GM19043 (cell line): ENCODE results near the gene TRIOBP.
"Not testable (repeated sequence)": the region's sequence is repeated elsewhere in the genome, so short reads cannot be mapped to it uniquely, and the experiment has no call there.

ENCODE experiments used
- ATAC-seq: cut with Tn5 transposase; IDR thresholded peaks from one replicate; pipeline ENCODE4 v1.9.1; 2021; ENCODE audit warnings: low read depth; ENCODE audit not compliant: unreplicated experiment

TRIOBP gene

DNA sequence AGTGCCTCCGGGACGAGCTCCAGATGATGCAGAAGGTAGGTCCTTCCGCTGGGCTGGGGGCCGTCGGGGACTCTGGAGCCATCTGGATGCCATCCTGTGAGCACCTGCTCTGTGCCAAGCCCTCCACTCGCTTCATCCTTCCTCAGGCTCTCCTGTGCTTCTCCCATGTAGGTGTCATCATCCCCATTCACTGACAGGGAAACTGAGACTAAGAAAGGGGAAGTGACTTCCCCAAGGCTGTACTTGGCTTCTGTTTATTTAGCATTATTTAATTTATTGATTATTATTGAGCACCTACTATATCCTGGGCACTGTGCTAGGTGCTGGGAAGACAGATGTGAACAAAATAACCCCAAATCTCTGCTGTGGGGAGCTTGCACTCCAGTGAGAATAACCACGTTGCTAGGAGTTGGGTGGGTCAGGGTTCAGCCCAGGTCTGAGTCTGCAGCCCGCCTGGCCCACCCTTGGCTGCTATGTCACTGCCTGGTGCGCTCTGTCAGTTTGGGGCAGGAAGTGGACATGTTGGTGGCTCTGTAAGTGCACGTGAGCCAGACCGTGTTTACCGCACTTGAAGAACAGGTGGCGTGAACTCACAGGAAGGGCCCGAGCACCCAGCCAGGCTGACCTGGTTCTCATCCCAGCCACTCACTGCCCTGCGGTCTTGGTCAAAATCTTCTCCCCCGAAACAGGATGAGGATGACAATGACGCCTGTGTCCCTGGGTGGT is 75.0 kb downstream of the TRIOBP start:
- ATAC-seq: no peak

DNA sequence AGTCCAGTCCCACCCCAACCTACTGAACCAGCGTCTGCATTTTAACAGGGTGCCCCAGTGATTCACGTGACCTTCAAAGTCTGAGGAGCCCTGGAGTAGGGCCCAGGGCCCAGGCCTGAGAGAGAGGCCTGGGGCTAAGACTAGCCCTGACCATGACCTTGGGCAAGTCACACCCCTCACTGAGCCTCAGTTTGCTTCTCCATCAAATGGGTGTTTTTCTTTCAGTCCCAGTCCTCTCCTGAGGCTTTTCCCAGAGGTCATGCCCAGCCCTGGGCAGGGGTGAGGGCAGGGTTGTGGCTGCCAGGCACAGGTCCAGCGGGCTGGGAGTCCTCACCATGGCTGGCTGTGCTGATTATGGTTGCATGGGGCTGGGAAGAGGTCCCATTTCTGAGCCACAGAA is 77.9 kb downstream of the TRIOBP start:
- ATAC-seq: no peak

DNA sequence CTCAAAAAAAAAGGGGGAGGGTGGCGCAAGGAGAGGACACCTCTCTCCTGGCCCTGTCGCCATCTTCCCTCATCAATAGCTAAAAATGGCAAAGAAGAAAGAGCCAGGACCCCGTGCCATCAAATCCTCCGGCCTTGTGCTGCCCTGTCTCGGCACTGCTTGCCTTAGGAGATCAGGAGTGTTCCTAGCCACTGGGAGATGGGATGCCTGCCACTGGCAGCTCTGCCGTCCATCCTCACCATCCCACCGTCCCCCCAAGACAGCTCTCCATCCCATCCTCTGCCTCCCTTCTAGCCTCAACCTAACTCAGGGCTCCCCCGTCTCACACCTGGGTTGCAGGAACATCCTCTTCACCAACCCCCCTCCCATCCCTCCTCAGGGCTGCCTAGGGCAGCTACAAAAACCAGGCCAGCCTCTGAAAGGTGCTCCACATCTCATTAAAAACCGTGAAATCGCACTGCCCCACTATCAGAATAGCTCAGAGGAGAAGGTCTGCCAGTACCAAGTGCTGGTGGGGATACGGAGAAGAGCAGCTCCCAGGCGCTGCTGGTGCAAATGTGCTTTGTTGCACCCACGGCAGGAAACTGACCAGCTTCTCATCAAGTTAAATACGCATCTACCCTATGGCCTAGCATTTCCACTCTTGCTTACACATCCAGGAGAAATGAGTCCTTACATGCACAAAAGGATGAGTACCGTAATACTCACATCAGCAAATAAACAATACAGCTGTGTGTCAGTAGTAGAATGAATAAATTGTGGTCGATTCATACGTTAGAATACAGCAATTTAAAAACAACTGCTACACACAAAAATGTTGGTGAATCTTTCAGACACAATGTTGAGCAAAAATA is 79.2 kb downstream of the TRIOBP start:
- no peak for ATAC-seq

- no peak for ATAC-seq
Measured at GRCh38 chr22:37776639-37777005, 79.8 kb downstream of the TRIOBP start.

GRCh38 chr22:37777122-37777687 is 80.4 kb downstream of the TRIOBP start:
- ATAC-seq: no peak

GRCh38 chr22:37778370-37779009 is 81.6 kb downstream of the TRIOBP start:
- ATAC-seq: no peak

DNA sequence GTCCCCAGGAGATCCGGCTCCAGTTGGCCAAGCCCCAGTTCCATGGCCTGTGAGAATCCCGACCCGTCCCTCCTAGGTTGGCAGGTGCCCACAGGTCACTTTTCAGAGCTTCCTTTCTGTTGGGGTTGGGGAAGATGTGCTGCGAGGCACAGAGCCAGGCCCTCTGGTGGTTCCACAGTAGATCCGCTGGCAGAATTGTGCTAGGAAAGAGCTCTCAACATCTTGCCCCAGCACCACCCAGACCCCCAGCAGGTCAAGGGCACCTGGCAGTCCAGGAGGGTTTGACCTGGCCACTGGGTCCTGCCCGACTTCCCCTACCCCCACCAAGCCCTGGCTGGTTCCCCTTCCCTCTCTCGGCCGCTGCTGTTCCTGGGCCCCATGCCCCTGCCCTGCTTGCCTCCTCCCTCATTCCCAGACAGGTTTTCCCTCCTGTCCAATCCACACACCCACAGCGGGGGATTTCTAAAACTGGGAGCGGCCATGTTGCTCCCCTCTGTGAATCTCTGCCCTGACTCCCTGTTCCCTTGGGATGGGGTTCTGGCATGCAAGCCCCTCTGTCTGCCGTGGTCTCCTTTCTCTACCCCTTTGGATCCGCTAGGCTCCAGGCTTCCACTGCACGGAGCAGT is 84.7 kb downstream of the TRIOBP start:
- no peak for ATAC-seq

DNA sequence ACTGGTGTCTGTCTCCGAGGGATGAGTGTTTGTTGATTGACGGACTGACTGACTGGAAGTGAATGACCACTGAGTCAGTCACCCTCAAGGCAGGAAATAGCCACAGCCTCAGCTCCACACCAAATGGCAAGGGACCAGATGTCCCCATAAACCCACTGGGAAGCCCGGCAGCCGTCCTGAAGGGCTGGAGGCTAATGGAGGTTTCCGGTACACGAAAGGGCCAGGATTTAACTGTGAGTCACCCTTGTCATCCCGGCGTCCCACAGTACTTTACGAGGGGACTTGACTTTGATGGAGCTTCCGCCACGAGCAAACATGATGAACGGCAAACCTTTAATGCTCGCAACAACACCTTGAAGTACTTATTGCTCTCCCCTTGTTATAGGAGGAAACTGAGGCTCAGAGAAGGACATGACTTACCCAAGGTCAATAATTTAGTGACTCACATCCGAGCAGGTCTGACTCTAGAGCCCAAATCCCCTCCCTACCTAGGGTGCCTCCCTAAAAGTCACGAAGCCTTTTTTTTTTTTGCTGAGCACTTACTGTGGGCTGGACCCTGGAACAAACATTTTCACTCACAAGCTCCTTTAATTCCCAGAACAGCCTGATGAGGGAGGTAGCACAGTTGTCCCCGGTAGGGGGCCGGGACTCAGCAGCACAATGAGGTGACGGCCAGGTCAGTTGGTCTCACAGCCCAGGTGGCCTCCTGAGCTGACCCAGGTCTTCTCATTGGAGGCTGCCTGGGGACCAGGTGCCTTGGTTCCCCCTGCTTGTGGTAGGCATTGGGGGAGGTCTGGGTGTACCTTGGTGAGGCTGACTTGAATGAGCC is 85.7 kb downstream of the TRIOBP start:
- ATAC-seq: no peak

- ATAC-seq: no peak
Measured at GRCh38 chr22:37784829-37785495, 88.1 kb downstream of the TRIOBP start.

DNA sequence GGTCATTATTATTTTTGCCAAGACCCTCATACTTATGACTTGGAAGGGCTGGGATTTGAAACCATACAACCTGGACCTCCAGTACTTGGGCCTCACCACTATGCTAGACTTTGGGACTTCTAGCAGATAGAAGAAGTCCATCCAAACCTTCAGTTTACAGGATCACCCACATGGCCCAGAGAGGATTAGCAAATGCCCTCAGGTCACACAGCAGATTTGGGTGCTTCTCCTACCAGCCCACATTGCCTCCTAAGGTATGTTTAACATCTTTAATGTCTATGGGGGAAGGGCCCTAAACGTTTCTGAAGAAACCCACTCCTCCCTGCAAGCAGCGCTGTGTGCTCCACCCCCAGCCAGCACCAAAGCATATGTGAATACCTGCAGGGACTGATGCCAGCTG is 93.4 kb downstream of the TRIOBP start:
- ATAC-seq: no peak

DNA sequence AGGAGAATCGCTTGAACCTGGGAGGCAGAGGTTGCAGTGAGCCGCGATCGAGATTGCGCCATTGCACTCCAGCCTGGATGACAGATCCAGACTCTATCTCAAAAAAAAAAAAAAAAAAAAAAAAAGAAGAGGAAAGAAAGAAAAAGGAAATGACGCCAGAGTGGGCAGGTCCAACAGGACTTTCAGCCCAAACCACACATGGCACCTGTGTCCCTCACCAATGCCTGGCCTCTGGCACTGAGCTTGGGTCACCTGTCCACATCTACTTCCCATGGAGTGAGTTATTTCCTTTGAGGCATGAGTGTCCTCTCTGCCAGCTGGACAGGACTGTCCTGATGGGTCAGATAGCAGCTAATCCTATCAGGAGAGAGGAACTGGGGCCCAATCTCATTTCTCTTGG is 95.6 kb downstream of the TRIOBP start:
- no peak for ATAC-seq

DNA sequence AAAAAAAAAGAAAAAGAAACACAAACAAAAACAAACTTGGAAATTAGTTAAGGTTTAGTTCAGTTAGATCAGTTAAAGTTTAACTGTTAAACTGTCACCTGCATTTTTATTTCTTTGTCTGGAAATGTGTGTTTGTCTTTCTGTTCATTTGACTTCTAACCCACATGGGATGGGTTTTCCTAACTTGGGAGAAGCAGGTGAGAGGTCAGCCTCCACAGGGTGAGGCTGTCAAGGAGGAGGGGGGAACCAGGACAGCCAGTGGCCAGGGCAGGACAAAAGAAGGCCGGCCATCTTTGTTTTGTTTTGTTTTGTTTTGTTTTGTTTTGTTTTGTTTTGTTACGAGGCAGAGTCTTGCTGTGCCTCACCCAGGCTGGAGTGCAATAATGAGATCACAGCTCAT is 97.5 kb downstream of the TRIOBP start:
- no peak for ATAC-seq

- no peak for ATAC-seq
Measured at GRCh38 chr22:37796079-37796478, 99.2 kb downstream of the TRIOBP start.

DNA sequence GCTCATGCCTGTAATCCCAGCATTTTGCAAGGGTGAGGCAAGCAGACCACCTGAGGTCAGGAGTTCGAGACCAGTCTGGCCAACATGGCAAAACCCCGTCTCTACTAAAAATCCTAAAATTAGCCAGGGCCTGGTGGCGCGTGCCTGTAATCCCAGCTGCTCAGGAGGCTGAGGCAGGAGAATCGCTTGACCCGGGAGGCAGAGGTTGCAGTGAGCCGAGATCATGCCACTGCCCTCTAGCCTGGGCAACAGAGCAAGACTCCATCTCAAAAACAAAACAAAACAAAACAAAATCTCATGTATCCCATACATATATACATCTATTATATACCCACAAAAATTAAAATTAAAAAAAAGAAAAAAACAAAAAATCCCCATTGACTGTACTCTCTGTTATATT is 100.4 kb downstream of the TRIOBP start:
- not testable (repeated sequence) for ATAC-seq

GRCh38 chr22:37797874-37798500 is 101.1 kb downstream of the TRIOBP start:
- ATAC-seq: no peak

- ATAC-seq: not testable (repeated sequence)
Measured at GRCh38 chr22:37799979-37800378, 103.1 kb downstream of the TRIOBP start.

DNA sequence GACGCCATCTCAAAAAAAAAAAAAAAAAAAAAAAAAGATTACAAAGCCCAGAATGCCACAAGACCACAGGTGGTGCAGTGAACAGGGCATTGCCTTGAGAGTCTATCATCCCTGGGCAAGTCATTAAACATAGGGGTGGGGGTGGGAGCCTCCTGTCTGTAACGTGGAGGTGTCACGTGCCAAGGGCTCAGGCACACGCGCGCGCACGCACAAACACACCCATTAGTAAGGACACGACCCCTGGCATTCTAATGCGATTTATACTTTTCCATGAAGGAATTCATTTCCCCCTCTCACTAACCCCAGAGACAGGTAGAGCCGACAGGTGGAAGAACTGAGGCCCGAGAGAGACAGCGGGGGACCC is 105.1 kb downstream of the TRIOBP start:
- ATAC-seq: no peak

DNA sequence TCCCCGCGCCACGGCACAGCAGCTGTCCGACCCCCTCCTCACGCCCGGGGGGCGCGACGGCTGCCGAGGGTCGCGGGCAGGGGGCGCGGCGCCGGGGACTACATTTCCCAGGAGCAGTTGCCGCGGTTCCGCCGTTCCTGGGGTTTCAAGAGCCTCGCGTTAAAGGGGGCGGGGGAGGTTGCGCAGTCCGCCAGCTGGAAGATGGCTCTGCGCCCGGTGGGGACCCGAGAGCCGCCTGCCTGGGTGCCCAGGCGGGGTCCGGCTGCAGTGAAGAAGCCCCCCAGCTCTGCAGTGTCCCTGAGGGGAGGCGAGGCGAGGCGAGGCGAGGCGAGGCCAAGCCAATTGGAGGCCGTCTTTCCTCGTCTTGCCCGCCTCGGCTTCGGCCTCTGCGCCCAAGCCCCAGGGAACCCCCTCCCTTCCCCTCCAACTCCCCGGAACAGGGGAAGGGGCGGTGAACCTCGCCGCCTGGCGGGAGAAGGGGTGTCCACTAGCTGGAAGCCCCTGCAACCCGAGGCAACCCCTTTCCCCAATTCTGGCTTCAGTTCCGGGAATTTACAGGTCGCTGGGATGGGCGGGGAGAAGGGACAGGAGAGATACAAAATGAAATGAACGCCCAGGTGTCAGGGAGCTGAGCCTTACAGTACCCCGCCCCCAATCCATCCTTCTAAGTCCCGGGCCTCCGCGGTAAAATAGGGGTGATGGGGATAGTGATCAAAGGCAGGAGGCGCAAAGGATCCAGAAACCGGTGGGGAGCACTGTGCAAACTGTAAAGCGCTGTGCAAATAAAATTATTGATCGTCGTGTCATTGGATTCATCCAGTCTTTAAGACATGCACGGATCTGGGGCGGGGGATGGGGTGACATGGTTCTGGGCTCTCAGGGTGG is 105.7 kb downstream of the TRIOBP start:
- ATAC-seq: no peak
